HG02885 (cell line): Measurements from ENCODE around the gene NPY4R2.
"Not testable (repeated sequence)": the region's sequence is repeated elsewhere in the genome, so short reads cannot be mapped to it uniquely, and the experiment has no call there.

ENCODE experiments used
- ATAC-seq: cut with Tn5 transposase; IDR thresholded peaks from one replicate; pipeline ENCODE4 v1.9.1; 2021; ENCODE audit warnings: mild to moderate bottlenecking; ENCODE audit not compliant: unreplicated experiment, poor library complexity

NPY4R2 gene

DNA sequence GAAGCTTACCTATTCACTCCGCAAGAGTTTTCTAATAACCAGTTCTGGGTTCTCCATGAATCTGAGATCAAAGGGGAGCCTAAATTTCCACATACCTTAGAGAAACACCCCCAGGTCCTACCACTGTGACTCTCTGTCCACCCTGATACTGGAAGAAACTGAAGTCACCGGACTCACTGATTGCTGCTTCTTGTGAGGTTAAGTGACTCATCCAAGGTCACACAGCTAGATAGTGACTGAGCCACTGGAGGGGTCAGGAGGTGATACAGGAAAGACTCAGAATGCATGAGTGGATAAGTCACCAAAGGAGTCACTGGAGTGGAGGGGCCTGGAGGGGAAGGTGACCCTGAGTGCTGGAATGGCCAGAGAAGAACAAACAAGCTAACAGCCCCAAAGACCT is 9.8 kb downstream of the NPY4R2 start:
- ATAC-seq = not testable (repeated sequence)

GRCh38 chr10:47932824-47933223 is 14.4 kb downstream of the NPY4R2 start:
- not testable (repeated sequence) for ATAC-seq

DNA sequence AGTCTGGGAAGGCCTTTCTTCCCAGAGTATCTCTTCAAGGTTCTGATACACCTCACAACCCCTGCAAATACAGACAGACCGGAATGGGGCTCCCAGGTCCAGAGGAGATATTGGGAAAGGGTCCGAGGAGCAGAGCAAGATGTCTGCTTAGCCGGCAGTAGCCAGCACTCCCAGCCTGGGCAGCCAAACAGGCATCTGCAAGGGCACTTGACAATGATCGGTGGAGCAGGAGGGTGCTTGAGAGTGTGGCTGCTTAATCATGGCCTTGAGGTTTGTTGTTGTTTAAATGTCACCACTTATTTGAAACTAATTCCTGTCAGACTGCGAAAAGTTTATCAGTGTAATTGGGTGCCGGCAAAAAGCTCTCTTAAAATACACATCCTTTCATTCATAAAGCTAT is 15.0 kb downstream of the NPY4R2 start:
- not testable (repeated sequence) for ATAC-seq

- not testable (repeated sequence) for ATAC-seq
Observed at GRCh38 chr10:47936772-47937228, 18.3 kb downstream of the NPY4R2 start.

DNA sequence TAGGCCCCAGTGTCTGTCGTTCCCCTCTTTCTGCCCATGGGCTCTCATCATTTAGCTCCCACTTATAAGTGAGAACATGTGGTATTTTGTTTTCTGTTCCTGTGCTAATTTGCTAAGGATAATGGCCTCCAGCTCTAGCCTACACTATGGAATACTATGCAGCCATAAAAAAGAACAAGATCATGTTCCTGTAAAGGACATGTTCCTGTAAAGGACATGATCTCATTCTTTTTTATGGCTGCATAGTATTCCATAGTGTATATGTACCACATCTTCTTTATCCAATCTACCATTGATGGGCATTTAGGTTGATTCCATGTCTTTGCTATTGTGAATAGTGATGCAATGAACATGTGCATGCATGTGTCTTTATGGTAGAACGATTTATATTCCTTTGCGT is 19.2 kb downstream of the NPY4R2 start:
- ATAC-seq = not testable (repeated sequence)

DNA sequence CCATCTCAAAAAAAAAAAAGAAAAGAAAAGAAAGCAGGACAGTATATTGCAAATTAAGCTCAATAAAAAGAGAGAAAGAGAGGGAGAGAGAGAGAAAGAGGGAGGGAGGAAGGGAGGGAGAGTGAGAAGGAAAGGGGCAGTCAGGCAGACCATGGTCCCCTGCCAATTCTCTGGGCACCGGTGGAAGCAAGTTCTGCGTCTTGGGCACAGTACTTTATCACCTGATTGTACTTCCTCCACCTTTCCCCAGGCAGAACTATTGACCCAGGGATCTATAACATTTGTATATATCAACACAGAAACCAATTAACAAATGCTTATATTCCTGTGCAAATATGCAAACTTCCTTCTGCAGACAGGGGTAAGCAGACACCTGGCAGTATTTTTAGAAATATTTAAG is 22.4 kb downstream of the NPY4R2 start:
- ATAC-seq = not testable (repeated sequence)

DNA sequence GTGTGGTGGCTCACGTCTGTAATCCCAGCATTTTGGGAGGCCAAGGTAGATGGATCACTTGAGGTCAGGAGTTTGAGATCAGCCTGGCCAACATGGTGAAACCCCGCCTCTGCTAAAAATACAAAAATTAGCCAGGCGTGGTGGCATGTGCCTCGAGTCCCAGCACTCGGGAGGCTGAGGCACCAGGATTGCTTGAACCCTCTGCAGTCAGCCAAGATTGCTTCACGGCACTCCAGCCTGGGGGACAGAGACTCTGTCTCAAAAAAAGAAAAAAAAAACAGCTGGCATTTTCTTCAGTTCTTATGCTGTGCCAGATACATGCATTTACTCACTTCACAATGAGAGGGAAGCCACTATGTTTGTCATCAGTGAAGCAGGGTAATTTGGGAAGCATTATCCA is 22.9 kb downstream of the NPY4R2 start:
- not testable (repeated sequence) for ATAC-seq

DNA sequence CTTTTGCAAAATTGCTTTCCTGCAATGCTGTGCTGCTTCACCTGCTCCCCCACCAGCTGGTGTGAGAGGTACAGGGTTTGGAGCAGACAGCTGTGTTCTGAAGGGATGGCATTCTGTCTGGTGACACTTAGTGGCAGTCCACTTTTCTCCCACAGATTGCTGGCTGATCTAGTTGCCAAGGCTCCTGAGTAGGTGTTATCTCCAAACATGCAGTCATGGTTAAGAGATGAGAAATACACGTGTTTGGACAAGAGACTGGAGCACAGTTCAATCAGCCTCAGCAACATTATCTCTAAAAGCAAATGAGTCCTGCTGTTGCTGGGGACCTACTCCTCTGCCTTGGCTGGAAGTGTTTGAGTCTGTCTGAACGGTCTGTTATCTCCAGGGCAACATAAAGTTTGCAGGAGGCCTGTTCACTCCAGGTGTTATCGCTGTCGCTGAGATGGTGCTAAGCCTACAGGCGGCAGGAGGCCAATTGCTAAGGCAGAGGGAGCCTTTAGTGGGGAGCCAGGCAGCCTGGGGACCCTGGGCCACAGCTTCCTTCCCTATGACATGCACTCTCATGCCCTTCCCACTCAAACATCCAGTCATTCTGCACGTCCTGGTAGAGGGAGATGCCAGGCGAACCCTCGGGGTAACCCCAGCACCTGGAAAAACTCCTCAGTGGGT is 24.0 kb downstream of the NPY4R2 start:
- ATAC-seq = not testable (repeated sequence)

GRCh38 chr10:47943328-47943727 is 24.9 kb downstream of the NPY4R2 start:
- not testable (repeated sequence) for ATAC-seq

- not testable (repeated sequence) for ATAC-seq
Observed at GRCh38 chr10:47947424-47947823, 29.0 kb downstream of the NPY4R2 start.

DNA sequence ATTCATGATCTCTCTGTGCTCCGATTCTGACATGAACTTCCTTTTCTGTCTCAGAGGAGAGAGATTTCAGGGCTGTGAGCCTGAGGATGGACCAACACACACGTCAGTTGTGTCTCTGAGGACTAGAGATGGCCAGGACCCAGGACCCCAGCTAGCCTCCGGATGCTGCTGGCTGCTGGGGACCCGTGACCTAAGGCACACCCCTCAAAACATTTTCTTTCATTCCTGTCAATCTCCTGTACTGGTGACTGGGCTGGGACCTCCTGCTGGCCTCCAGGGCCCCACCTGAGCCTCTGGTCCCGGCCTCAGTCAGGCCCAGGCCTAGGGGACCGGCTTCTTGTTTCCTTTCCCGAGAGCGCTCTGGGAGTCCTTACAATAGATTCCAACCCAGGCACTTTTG is 38.7 kb downstream of the NPY4R2 start:
- not testable (repeated sequence) for ATAC-seq

DNA sequence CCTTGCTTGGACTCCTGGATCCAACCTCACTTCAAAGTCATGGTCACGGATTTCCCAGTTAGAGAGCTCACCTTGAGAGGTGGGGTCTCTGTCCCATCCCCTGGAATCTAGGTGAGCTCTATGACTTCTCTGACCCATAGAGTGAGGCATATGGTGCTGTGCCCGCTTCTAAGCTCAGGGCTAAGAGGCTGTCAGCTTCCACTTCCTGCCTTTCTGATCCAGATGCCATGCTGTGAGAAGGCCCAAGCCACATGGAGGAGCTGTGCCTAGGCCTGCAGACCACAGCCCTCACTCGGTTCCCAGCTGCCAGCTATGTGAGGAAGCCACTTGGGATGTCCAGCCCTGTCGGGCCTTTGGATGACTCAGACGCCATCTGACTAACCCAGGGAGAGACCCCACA is 41.2 kb downstream of the NPY4R2 start:
- ATAC-seq = not testable (repeated sequence)

DNA sequence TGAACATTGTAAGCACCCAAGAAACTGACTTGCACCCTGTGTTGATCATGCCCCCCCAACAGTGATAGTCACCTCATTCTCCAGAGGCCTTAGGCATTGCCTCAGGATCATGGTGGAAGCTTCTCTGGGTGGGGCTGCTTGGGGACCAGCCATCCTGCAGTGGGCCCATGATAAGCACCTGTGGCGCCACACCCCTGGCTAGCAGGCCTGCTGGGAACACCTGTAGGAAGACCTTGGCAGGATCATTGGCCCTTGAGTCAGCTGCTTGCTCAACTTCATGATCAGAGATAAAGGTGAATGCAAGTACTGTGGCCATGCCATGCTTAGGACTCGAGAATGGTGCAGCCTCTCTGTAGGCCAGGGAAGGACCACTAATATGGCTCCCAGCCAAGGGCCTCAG is 42.2 kb downstream of the NPY4R2 start:
- not testable (repeated sequence) for ATAC-seq

GRCh38 chr10:47962785-47963184 is 44.3 kb downstream of the NPY4R2 start:
- ATAC-seq = not testable (repeated sequence)

GRCh38 chr10:47964280-47965063 is 46.0 kb downstream of the NPY4R2 start:
- not testable (repeated sequence) for ATAC-seq

DNA sequence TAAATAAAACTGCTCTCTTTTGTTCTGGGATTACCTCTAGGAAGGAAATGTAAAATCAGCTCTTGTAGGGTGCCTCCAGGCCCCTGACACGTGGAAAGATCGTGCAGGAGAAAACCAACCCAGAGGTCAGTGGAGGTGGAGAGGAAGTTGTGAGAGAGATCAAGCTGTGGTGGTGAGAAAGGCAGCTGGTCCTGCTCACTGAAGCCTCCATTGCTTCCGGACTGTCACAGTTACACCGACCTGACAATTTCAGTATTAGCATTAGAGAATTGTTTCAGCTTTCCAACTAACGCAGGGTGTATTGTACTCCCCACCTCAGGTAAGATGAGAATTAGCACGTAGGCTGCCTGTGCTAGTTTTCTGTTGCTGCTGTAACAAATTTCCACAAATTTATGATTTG is 50.5 kb downstream of the NPY4R2 start:
- ATAC-seq = peak; percentile 97

DNA sequence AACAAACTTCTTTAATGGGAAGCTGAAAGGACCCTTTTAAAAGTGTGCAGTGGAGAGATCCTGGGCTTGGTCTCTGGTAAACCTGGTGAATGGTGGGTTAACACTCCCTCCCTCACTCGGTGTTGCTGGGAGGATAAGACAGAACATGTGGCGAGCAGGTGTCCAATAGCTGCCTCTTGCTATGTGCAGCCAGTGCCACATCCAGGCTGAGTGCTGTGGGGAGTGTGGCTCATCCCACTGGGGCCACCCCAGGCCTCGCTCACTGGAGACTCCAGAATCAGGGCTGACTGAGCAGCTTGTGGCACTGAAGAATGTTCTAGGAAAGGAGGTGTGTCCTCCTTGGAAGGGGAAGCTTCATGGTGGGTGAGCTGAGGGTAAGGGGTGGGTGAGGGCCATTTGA is 51.6 kb downstream of the NPY4R2 start:
- ATAC-seq = not testable (repeated sequence)

DNA sequence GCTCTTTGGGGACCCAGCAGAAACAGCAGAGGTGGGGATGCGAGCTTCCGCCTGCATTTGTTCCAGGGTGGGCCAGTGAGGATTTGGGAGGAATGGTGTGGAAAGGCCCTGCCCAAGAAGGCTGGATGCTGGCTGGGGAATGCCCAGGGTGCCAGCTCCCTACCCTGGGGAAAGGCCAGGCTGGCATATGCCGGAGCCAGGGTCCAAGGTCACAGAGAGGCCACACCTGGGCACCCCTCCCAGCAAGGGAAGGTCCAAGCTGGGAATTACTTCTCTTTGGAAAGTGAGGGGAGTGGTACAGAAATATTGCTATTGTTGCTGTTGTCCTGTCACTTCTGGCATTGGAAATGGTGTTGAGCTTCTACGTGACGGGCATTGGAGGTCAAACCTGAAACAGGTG is 53.1 kb downstream of the NPY4R2 start:
- ATAC-seq = not testable (repeated sequence)

DNA sequence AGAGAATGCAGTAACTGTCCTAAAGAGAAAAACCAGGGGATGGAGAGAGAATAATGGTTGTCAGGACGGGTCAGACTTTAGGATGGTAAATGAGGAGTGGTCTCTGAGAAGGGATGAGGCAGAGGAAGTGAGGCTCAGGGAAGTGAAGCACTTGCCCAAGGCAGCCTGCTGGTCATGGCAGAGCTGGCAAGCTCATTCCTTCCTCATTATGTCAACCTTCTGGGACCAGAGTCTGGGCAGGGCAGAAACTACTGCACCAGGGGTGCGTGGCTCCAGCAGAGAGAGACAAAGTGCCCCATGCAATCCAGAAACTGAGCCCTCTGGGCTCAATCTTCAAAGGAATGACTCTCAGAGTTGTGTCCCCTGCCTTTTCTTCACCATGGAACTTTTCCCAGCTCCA is 53.6 kb downstream of the NPY4R2 start:
- ATAC-seq = not testable (repeated sequence)
